Chondrocyte (in vitro differentiated cells): ENCODE data around the gene SMARCAL1. TPM values are rescaled to one million over a fixed set of nuclear protein-coding genes. Genes with fewer than 3 reads are reported as not detected.

Source experiments
- DNase-seq: peaks from one replicate; pipeline ENCODE4 v3.0.0; 2021; ENCODE audit warnings: mixed read lengths, low spot score
- H3K27ac Mint-ChIP-seq: one replicate; pipeline ENCODE4 v1.8.0; 2021; ENCODE audit warnings: mild to moderate bottlenecking, moderate library complexity, mixed read lengths; ENCODE audit not compliant: unreplicated experiment
- H3K27me3 Mint-ChIP-seq: 2 replicates; pipeline ENCODE4 v1.8.0; 2021; ENCODE audit warnings: low read depth, mixed read lengths
- H3K36me3 Mint-ChIP-seq: 2 replicates; pipeline ENCODE4 v1.8.0; 2021; ENCODE audit warnings: low read depth, mixed read lengths
- H3K4me1 Mint-ChIP-seq: 2 replicates; pipeline ENCODE4 v1.8.0; 2021; ENCODE audit warnings: low read depth, mild to moderate bottlenecking, mixed read lengths
- H3K4me3 Mint-ChIP-seq: one replicate; pipeline ENCODE4 v1.8.0; 2021; ENCODE audit warnings: mild to moderate bottlenecking, moderate library complexity, mixed read lengths; ENCODE audit not compliant: unreplicated experiment
- H3K9me3 Mint-ChIP-seq: 2 replicates; pipeline ENCODE4 v1.8.0; 2021; ENCODE audit warnings: low read depth, mixed read lengths
- CTCF ChIP-seq: fragments of 200-600 bp; sonication (generic); IDR thresholded peaks from 2 replicates; pipeline ENCODE4 v1.5.0; 2021; ENCODE audit warnings: antibody characterized with exemption, mild to moderate bottlenecking, moderate library complexity
- total RNA-seq: library from RNA; stranded (reverse); gene quantifications from 3 replicates; pipeline ENCODE4 v1.2.1, GENCODE V29; 2021

Gene SMARCAL1
- total RNA-seq, 1 donor from 2014 or later: 26.3 TPM

- no peak for DNase-seq
- no peak overlapping the region for H3K4me3 Mint-ChIP-seq
- no peaks in the 10 kb centered on the region for H3K27me3 Mint-ChIP-seq
- no peaks in the 10 kb centered on the region for H3K9me3 Mint-ChIP-seq
- H3K27ac Mint-ChIP-seq: no peak overlapping the region
- no peak for TF ChIP-seq CTCF
- peaks cover 1% of the 10 kb centered on the region for H3K36me3 Mint-ChIP-seq
- H3K4me1 Mint-ChIP-seq: peaks cover 13% of the 10 kb centered on the region
Measured at GRCh38 chr2:216408426-216409290, 3.6 kb upstream of the SMARCAL1 start.

GRCh38 chr2:216410550-216410949 is 1.7 kb upstream of the SMARCAL1 start:
- no peak for TF ChIP-seq CTCF
- H3K4me1 Mint-ChIP-seq: peaks cover 14% of the 10 kb centered on the region
- H3K4me3 Mint-ChIP-seq: no peak overlapping the region
- H3K36me3 Mint-ChIP-seq: peaks cover 1% of the 10 kb centered on the region
- H3K27me3 Mint-ChIP-seq: no peaks in the 10 kb centered on the region
- no peak for DNase-seq
- no peaks in the 10 kb centered on the region for H3K9me3 Mint-ChIP-seq
- no peak overlapping the region for H3K27ac Mint-ChIP-seq

GRCh38 chr2:216413882-216414281 is 1.6 kb downstream of the SMARCAL1 start:
- Mint-ChIP-seq H3K4me3 (no peak overlapping the region), H3K4me1 (peaks cover 14% of the 10 kb centered on the region), H3K27ac (no peak overlapping the region), H3K27me3 (no peaks in the 10 kb centered on the region), H3K9me3 (no peaks in the 10 kb centered on the region), H3K36me3 (peaks cover 3% of the 10 kb centered on the region)
- no peak for TF ChIP-seq CTCF
- DNase-seq: no peak

- no peak for TF ChIP-seq CTCF
- no peak for DNase-seq
- Mint-ChIP-seq H3K4me3 (no peak overlapping the region), H3K9me3 (no peaks in the 10 kb centered on the region), H3K4me1 (peaks cover 14% of the 10 kb centered on the region), H3K27ac (no peak overlapping the region), H3K36me3 (peaks cover 6% of the 10 kb centered on the region), H3K27me3 (no peaks in the 10 kb centered on the region)
Measured at GRCh38 chr2:216414772-216415319, 2.6 kb downstream of the SMARCAL1 start.

- Mint-ChIP-seq H3K36me3 (peaks cover 9% of the 10 kb centered on the region), H3K9me3 (no peaks in the 10 kb centered on the region), H3K27ac (no peak overlapping the region), H3K27me3 (no peaks in the 10 kb centered on the region), H3K4me3 (no peak overlapping the region), H3K4me1 (peaks cover 14% of the 10 kb centered on the region)
- no peak for DNase-seq
- TF ChIP-seq CTCF: no peak
Measured at GRCh38 chr2:216415541-216415940, 3.3 kb downstream of the SMARCAL1 start.
